Fibroblast of skin of scalp (primary cell): ENCODE results near the gene ARHGAP44.
A peak's percentile ranks its signal among the peaks of the same experiment; 100 is the strongest.
"Not testable (repeated sequence)": the region's sequence is repeated elsewhere in the genome, so short reads cannot be mapped to it uniquely, and the experiment has no call there.

Experiments
- DNase-seq: peaks from one replicate; pipeline ENCODE4 v3.0.0-alpha.2; 2013

Gene ARHGAP44

DNA sequence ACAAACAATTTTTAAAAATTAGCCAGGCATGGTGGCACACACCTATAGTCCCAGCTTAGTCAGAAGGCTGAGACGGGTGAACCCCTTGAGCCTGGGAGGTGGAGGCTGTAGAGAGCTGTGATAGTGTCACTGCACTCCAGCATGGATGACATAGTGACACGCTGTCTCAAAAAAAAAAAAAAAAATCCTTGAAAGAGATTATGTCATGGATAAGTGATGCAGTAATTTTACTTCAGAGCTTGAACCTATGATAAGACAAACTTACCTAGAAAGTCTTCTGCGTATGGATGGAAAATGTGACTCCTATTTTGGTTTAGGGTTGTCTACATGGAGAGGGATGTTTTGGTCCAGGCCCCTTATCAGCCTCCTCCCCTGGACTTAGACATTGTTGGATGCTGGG is 176.7 kb downstream of the ARHGAP44 start:
- no peak for DNase-seq

DNA sequence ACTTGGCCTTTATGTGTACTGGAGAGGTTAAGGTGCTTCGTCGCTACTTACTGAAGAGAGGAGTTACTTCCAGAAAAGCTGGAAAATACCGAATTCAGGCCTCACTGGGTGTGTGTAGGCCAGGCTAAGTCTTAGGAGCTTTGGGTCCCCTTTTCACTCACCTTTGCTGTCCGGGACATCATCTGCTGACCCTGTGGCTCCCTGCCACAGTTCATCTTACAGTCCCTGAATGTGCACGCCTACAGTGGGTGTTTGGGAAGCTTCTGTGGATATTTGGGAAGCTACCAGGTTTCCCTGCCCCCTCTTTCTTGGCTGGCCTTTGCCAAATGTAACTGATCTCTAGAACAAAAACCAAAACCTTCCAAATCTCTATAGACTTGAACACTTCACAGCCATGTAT is 177.1 kb downstream of the ARHGAP44 start:
- no peak for DNase-seq

DNA sequence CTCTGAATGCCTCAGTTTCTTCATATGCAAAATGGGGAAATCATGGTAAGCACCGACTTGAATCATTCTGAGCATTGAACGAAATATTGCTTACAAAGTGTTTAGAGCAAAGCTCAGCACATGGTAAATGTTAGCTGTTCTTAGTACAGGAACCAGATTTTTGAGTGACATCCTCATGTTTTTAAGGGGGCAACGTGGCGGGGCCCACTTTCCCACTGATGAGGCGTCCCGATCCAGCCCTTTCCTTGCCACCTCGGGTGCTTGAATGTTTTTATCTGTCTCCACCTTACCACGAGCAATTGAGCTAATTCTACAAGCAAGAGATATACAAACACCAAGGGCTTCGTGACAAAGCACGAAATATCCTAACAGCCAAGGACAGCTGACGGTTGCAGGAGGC is 178.7 kb downstream of the ARHGAP44 start:
- no peak for DNase-seq

GRCh38 chr17:12973496-12974004 is 184.3 kb downstream of the ARHGAP44 start:
- DNase-seq: peak; percentile 37

- DNase-seq: peak; percentile 27
Measured at GRCh38 chr17:12974005-12974531, 184.8 kb downstream of the ARHGAP44 start.

- DNase-seq: peak; percentile 23
Measured at GRCh38 chr17:12977008-12977751, 187.9 kb downstream of the ARHGAP44 start.

- not testable (repeated sequence) for DNase-seq
Measured at GRCh38 chr17:12978787-12979186, 189.5 kb downstream of the ARHGAP44 start.

- DNase-seq: no peak
Measured at GRCh38 chr17:12979246-12979645, 189.9 kb downstream of the ARHGAP44 start.

DNA sequence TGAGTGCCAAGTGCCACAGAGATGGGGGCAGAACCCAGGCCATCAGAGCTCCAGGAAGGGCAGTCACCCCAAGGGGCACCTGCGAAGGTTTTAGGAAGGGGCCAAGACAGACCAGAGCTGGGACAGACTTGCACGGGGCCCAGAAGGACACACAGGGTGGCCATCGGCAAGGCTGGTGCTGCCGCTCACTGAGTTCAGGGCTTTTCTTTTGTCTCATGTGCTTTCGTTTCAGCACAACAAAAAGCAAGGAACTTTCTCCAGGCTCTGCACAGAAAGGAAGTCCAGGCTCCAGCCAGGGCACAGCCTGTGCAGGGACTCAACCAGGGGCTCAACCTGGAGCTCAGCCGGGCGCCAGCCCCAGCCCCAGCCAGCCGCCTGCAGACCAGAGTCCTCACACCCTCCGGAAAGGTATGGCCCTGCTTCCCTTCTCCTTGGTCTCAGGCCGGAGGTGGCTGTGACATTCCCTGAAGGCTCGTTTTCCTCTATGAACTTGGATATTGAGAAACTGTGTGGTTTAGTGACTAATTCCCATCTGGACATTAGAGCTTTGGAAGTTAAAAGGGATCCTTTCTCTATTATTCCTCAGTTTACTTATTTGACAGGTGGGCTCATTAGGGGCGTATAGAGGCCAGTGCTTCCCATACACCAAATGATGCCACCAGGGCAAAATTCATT is 190.7 kb downstream of the ARHGAP44 start:
- no peak for DNase-seq

- no peak for DNase-seq
Measured at GRCh38 chr17:12982224-12982623, 192.9 kb downstream of the ARHGAP44 start.

GRCh38 chr17:12983991-12984884 is 194.9 kb downstream of the ARHGAP44 start:
- DNase-seq: peak; percentile 89

GRCh38 chr17:12985431-12986293 is 196.4 kb downstream of the ARHGAP44 start:
- DNase-seq: peak; percentile 67

- DNase-seq: no peak
Measured at GRCh38 chr17:12987120-12987519, 197.8 kb downstream of the ARHGAP44 start.

DNA sequence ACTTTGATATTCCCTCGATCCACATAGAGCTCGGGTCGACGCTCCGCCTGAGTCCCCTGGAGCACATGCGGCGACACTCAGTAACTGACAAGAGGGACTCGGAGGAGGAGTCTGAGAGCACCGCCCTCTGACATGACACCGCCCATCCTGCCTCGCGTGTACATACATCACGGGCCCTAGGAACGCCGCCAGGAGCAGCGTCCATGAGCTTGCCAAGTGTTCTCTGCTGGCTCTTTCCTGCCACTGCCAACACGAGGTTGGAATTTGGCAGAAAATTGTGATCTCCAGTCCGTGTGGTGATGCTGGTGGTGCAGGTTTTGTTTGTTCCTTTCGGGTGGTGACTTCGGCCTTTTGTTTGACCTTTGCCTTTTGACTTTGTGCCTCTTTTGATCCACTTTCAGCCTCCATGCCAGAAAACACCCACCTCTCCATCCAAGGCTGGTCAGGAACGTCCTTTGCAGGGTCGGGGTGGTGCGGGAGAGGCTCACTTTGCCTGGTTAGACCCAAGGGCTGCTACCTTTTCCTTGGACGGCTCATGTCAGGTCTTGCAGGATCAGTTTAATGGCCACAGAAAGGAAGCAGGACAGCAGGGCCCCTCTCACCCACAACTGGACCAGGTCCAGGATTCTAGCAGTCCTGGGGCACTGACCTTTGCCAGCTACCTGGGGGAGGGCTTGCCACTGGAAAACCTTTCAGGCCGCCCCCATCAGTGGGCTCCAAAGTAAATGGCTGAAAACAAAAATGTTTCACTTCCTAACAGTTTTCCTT is 200.9 kb downstream of the ARHGAP44 start:
- DNase-seq: peak; percentile 5

DNA sequence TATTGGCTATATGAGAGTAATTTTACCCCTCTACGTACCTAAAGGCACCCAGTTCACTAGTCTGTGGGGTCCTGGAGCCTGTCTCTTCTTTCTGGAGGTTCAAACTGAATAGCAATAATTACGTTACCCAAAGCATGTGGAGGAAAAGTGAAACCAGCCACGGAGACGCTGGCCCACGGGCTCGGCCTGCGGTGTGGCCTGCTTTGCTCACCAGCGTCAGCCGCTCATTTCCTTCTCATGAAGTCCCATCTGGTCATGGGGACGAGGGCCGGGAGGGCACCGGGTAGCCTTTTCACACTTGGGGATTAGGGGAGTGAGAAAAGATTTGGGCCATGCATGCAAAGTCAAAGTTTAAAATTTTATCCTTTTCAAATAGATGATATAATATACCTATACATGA is 201.6 kb downstream of the ARHGAP44 start:
- no peak for DNase-seq

DNA sequence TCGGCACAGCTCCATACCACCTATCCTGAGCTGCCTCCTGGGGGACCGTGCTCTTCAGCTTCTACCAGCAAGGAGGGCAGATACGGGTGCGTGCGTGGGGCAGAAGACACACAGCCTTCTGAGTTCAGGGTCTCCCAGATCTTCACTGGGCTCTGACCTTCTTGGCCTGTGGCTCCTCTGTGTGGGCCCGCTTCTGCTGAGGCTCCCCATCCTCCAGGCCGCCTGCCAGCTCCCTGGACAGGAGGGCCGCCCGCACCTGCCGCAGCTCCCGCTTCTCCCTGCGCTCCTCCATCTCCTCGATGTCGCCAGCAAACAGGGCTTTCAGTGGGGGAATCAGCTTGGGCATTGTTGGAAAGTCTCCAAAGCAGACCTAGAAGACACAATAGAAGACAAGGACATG is 203.4 kb downstream of the ARHGAP44 start:
- no peak for DNase-seq

DNA sequence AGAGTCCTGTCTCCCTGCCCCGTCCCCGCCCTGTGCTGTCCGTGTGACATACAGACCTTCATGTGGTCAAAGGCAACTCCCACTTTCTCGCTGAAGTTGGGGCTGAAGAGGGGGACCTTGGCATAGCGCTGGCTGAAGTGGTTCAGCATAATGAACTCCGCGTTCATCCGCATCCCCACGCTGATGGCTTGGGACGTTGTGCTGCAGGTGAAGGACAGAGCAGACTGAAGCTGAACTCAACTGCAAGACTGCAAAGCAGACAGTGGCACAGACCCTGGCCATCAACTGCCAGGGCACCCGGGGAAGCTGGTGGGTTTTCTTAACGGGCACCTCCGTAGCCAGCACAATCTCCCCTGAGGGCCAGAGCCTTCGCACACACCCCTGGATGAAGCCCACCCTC is 204.3 kb downstream of the ARHGAP44 start:
- DNase-seq: no peak

DNA sequence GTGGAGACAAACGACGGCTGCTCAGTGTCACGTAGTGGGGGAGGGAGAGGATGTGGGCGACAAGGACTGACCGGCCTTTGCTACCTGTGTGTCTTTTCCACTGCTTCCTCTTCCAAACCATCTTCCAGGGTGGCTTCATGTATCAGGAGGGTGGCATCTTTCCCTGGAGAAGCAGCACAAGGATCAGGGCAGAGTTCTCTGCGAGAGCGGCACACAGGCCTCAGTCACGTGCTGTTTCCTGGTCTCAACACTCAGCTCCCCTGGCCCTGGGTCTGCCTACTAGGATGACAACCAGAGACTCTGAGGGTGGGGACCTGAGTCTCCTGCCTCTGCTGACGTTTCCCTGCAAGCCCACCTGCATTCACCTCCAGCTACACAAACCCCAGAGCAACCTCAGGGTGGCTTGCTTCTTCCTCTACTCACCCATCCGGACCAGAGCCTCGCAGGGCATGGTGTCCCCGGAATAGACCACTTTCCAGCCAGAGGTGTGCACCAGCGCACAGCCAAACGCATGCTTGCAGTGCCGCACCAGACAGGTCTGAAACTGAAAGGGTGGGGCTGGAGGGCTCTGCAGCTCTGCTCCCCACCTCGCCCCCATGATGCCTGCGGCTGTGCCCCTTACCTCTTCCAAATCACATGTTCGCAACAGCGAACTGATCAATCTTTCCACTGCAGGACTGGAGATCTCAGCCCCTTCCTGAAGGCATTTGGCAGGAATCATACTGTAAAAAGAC is 205.2 kb downstream of the ARHGAP44 start:
- DNase-seq: no peak

DNA sequence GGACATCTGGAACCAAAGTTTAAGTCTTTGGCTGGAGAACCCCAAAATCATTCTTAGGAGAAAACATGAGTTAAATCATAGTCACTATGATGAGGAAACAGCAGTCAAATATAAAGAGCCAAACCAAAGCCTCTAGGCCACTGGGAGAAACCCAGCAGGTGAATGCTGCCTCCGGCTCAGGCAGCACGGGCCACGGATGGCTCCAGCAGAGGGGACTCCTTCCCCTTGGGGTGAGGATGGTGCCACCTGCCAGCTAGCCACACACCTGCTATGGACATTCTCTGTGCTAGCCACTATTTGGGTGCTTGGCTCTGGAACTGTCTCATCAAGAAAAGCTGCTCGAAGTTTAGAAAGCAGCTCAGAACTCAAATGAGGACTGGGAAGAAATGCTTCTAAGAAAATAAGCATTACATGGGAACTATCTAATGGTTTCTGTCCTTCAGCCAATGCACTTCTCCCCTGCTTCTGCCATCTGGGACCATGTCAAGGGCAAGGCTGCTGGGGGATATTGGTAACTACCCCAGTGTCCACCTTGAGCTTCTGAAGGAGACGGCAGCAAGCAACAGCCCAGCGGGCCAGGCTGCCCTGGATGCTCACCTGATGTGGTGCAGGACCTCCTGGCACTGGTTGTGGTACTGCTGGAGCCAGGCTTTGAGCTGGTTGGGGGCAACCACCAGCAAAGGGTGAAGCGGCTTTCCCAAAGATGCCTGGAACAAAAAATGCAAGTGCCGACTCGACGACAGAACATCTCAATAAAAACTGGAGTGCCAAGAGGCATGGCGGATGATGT is 206.0 kb downstream of the ARHGAP44 start:
- no peak for DNase-seq
